ENCODE data around the gene FBXL13. TPM values are rescaled to one million over a fixed set of nuclear protein-coding genes. Genes with fewer than 3 reads are reported as not detected.
"Not testable (repeated sequence)": the region's sequence is repeated elsewhere in the genome, so short reads cannot be mapped to it uniquely, and the experiment has no call there.

Gene FBXL13
- total and polyA plus RNA-seq, 8 donors: 2.2 to 5.7 (median 4.7) TPM

- peak in 3 of 4 donors; percentile 34 to 69 (median 46) for DNase-seq
- Histone ChIP-seq H3K27me3 (no peaks in the 10 kb centered on the region), H3K4me1 (no peaks in the 10 kb centered on the region), H3K9me3 (no peaks in the 10 kb centered on the region), H3K4me3 (no peak overlapping the region), H3K36me3 (no peaks in the 10 kb centered on the region), H3K27ac (no peak overlapping the region)
- no peak for TF ChIP-seq CTCF (IDR thresholded peaks at IDR 0.05)
- intact Hi-C loops (cut with DNase I): no loop called here
- no peak for ATAC-seq
Measured at GRCh38 chr7:102841290-102841689, 233.3 kb downstream of the FBXL13 start.

GRCh38 chr7:102840404-102840803 lies 234.2 kb downstream of the FBXL13 start:
- Histone ChIP-seq H3K27me3 (no peaks in the 10 kb centered on the region), H3K36me3 (no peaks in the 10 kb centered on the region), H3K4me3 (no peak overlapping the region), H3K9me3 (no peaks in the 10 kb centered on the region), H3K4me1 (no peaks in the 10 kb centered on the region), H3K27ac (no peak overlapping the region)
- DNase-seq (no peak), ATAC-seq (no peak)
- intact Hi-C loops (cut with DNase I): no loop called here
- TF ChIP-seq CTCF (IDR thresholded peaks at IDR 0.05): no peak

GRCh38 chr7:102838572-102839101 lies 236.0 kb downstream of the FBXL13 start:
- H3K9me3 ChIP-seq; ATAC-seq; intact Hi-C loops (cut with DNase I); H3K4me1 ChIP-seq; H3K27ac ChIP-seq; H3K4me3 ChIP-seq; H3K27me3 ChIP-seq; H3K36me3 ChIP-seq; DNase-seq: not testable (repeated sequence)

DNA sequence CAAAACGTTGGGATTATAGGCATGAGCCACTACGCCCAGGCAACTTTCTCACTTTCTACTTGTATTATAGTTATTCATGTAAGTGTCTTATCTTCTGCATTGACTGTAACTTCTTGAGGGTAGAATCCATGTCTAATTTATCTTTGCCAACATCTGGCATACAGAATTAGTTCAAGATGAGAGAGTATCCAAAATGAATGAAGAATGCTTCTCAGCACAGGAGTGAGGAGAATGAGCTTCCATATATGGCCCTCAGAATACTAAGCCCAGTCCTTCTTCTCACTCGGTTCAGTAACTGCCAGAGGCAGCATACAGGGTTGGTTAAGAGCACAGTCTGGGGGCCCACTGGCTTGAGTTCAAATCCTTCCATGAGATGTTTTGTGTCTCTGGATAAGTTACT lies 236.8 kb downstream of the FBXL13 start:
- peak overlapping the region in 1 of 2 donors; percentile 33 for H3K27ac ChIP-seq
- TF ChIP-seq CTCF (IDR thresholded peaks at IDR 0.05): no peak
- H3K4me3 ChIP-seq: no peak overlapping the region
- H3K9me3 ChIP-seq: no peaks in the 10 kb centered on the region
- no peaks in the 10 kb centered on the region for H3K27me3 ChIP-seq
- DNase-seq (no peak), ATAC-seq (no peak)
- intact Hi-C loops (cut with DNase I): no loop called here
- H3K4me1 ChIP-seq: no peaks in the 10 kb centered on the region
- H3K36me3 ChIP-seq: no peaks in the 10 kb centered on the region

DNA sequence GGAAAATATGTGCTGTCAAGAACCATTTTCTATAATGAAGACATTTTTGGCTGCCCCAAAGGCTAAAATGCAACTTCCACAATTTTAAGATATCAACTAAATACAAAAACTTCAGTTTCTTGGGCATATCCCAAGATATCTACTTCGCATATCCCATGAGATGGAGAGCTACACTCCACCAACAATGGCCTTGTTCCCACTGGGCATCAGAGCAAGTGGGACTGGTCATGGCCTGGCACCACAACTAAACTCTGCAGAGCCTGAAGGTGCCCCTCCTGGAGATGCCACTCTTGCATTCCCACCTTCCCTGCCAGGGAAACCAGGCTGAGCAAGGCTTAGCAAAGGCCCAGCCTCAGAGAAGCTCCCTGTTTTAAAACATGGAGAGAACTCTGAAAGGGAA lies 237.6 kb downstream of the FBXL13 start:
- no peak for TF ChIP-seq CTCF (IDR thresholded peaks at IDR 0.05)
- no peak for DNase-seq
- Histone ChIP-seq H3K36me3 (no peaks in the 10 kb centered on the region), H3K4me1 (no peaks in the 10 kb centered on the region), H3K27me3 (no peaks in the 10 kb centered on the region), H3K27ac (peak overlapping the region in 1 of 2 donors; percentile 33), H3K9me3 (no peaks in the 10 kb centered on the region), H3K4me3 (no peak overlapping the region)
- intact Hi-C loops (cut with DNase I): no loop called here
- no peak for ATAC-seq
